H9 (cell line): ENCODE data around the gene SP3. TPM values are rescaled to one million over a fixed set of nuclear protein-coding genes. Genes with fewer than 3 reads are reported as not detected.

ENCODE experiments used
- DNase-seq: peaks from one replicate; pipeline ENCODE4 v3.0.0-alpha.2; 2017
- H2AFZ ChIP-seq: one replicate; pipeline ENCODE4 v1.6.1; 2013; ENCODE audit warnings: mild to moderate bottlenecking, low read length, control low read depth, moderate library complexity
- H2AK5ac ChIP-seq: 2 replicates; pipeline ENCODE4 v1.6.1; 2013; ENCODE audit warnings: low read length, control low read depth, mixed read lengths; ENCODE audit not compliant: insufficient read length
- H2BK120ac ChIP-seq: one replicate; pipeline ENCODE4 v1.6.1; 2013; ENCODE audit warnings: low read depth, mild to moderate bottlenecking, low read length, control low read depth, inconsistent platforms; ENCODE audit not compliant: poor library complexity, severe bottlenecking
- H2BK12ac ChIP-seq: 2 replicates; pipeline ENCODE4 v1.6.1; 2013; ENCODE audit warnings: low read length, control low read depth, mixed read lengths, low read depth; ENCODE audit not compliant: insufficient read length
- H2BK15ac ChIP-seq: 2 replicates; pipeline ENCODE4 v1.6.1; 2013; ENCODE audit warnings: low read depth, low read length, control low read depth
- H2BK20ac ChIP-seq: one replicate; pipeline ENCODE4 v1.6.1; 2013; ENCODE audit warnings: low read depth, mild to moderate bottlenecking, low read length, control low read depth, inconsistent platforms; ENCODE audit not compliant: poor library complexity, severe bottlenecking
- H2BK5ac ChIP-seq: 2 replicates; pipeline ENCODE4 v1.6.1; 2013; ENCODE audit warnings: low read length, control low read depth, mixed read lengths; ENCODE audit not compliant: insufficient read length
- H3K14ac ChIP-seq: 2 replicates; pipeline ENCODE4 v1.6.1; 2013; ENCODE audit warnings: low read length, control low read depth; ENCODE audit not compliant: insufficient read depth
- H3K18ac ChIP-seq: 2 replicates; pipeline ENCODE4 v1.6.1; 2013; ENCODE audit warnings: low read depth, mild to moderate bottlenecking, mixed read lengths, low read length, control low read depth; ENCODE audit not compliant: insufficient read length
- H3K23ac ChIP-seq: 2 replicates; pipeline ENCODE4 v1.6.1; 2013; ENCODE audit warnings: low read length, control low read depth, mixed read lengths, low read depth; ENCODE audit not compliant: insufficient read length
- H3K23me2 ChIP-seq: 2 replicates; pipeline ENCODE4 v1.6.1; 2013; ENCODE audit warnings: low read depth, mild to moderate bottlenecking, mixed read lengths, low read length, control low read depth; ENCODE audit not compliant: insufficient read length, poor library complexity, severe bottlenecking
- H3K27ac ChIP-seq: 2 replicates; pipeline ENCODE4 v1.5.1; 2013; ENCODE audit warnings: low read length, control low read depth, mixed read lengths, low read depth; ENCODE audit not compliant: insufficient read length
- H3K27me3 ChIP-seq: 2 replicates; pipeline ENCODE4 v1.6.1; 2013; ENCODE audit warnings: low read length, control low read depth, inconsistent platforms; ENCODE audit not compliant: insufficient read depth
- H3K4ac ChIP-seq: 2 replicates; pipeline ENCODE4 v1.6.1; 2013; ENCODE audit warnings: low read depth, mild to moderate bottlenecking, control low read depth, inconsistent platforms, low read length, moderate library complexity
- H3K4me1 ChIP-seq: 2 replicates; pipeline ENCODE4 v1.6.1; 2013; ENCODE audit warnings: low read length, control low read depth, inconsistent platforms; ENCODE audit not compliant: insufficient read depth
- H3K4me2 ChIP-seq: 2 replicates; pipeline ENCODE4 v1.6.1; 2013; ENCODE audit warnings: low read length, control low read depth, mixed read lengths; ENCODE audit not compliant: insufficient read length, insufficient read depth
- H3K56ac ChIP-seq: 2 replicates; pipeline ENCODE4 v1.6.1; 2013; ENCODE audit warnings: low read depth, mild to moderate bottlenecking, mixed read lengths, low read length, control low read depth; ENCODE audit not compliant: insufficient read length
- H3K79me1 ChIP-seq: 2 replicates; pipeline ENCODE4 v1.6.1; 2013; ENCODE audit warnings: low read depth, mild to moderate bottlenecking, moderate library complexity, low read length, control low read depth, inconsistent platforms; ENCODE audit not compliant: insufficient read depth, poor library complexity, severe bottlenecking
- H3K79me2 ChIP-seq: 2 replicates; pipeline ENCODE4 v1.6.1; 2013; ENCODE audit warnings: low read length, control low read depth, inconsistent platforms; ENCODE audit not compliant: insufficient read depth
- H3K9ac ChIP-seq: 2 replicates; pipeline ENCODE4 v1.6.1; 2013; ENCODE audit warnings: low read length, control low read depth, mixed read lengths; ENCODE audit not compliant: insufficient read length; ENCODE audit errors: extremely low read depth
- H3K9me3 ChIP-seq: one replicate; pipeline ENCODE4 v1.6.1; 2013; ENCODE audit warnings: low read depth, low read length, inconsistent platforms; ENCODE audit not compliant: control insufficient read depth
- H3T11ph ChIP-seq: one replicate; pipeline ENCODE4 v1.6.1; 2013; ENCODE audit warnings: mild to moderate bottlenecking, low read length, control low read depth, inconsistent platforms
- H4K20me1 ChIP-seq: one replicate; pipeline ENCODE4 v1.6.1; 2013; ENCODE audit not compliant: control insufficient read depth, insufficient read length, insufficient read depth
- H4K5ac ChIP-seq: 2 replicates; pipeline ENCODE4 v1.6.1; 2013; ENCODE audit warnings: low read depth, mild to moderate bottlenecking, mixed read lengths, low read length, control low read depth; ENCODE audit not compliant: insufficient read length
- H4K8ac ChIP-seq: replicated peaks from 2 replicates; pipeline ENCODE4 v1.6.1; 2013; ENCODE audit warnings: low read length, control low read depth, mixed read lengths, low read depth; ENCODE audit not compliant: insufficient read length
- H4K91ac ChIP-seq: 2 replicates; pipeline ENCODE4 v1.6.1; 2013; ENCODE audit warnings: low read depth, mild to moderate bottlenecking, moderate library complexity, mixed read lengths, low read length, control low read depth; ENCODE audit not compliant: insufficient read length
- H3K27ac Mint-ChIP-seq, 3 experiments: 2 replicates in 2 of 3; 3 replicates in 1 of 3; pipeline ENCODE4 v1.8.0; 2020 to 2021; ENCODE audit warnings: mixed read lengths in 3 of 3, mild to moderate bottlenecking in 1 of 3, moderate library complexity in 1 of 3
- H3K27me3 Mint-ChIP-seq: 2 replicates; pipeline ENCODE4 v1.8.0; 2021; ENCODE audit warnings: low read depth, mild to moderate bottlenecking, moderate library complexity, mixed read lengths
- H3K36me3 Mint-ChIP-seq, 3 experiments: 2 replicates in 2 of 3; 3 replicates in 1 of 3; pipeline ENCODE4 v1.8.0; 2020 to 2021; ENCODE audit warnings: low read depth in 3 of 3, mixed read lengths in 3 of 3; ENCODE audit not compliant: insufficient read depth in 1 of 3
- H3K4me1 Mint-ChIP-seq, 2 experiments: 2 replicates each; pipeline ENCODE4 v1.8.0; 2020; ENCODE audit warnings: mixed read lengths in 2 of 2
- H3K4me3 Mint-ChIP-seq, 2 experiments: 2 replicates in 1 of 2; 3 replicates in 1 of 2; pipeline ENCODE4 v1.8.0; 2020 to 2021; ENCODE audit warnings: mild to moderate bottlenecking in 2 of 2, mixed read lengths in 2 of 2, moderate library complexity in 1 of 2
- H3K9me3 Mint-ChIP-seq, 2 experiments: 2 replicates in 1 of 2; 3 replicates in 1 of 2; pipeline ENCODE4 v1.8.0; 2020; ENCODE audit warnings: mild to moderate bottlenecking in 2 of 2, mixed read lengths in 2 of 2, moderate library complexity in 1 of 2
- CTCF ChIP-seq: fragments of 200-600 bp; sonication (generic); conservative IDR thresholded peaks from 3 replicates; pipeline ENCODE4 v1.8.0; 2021; ENCODE audit warnings: antibody characterized with exemption, mild to moderate bottlenecking
- WGBS: extraction: QIAGEN DNeasy Blood & Tissue Kit; methylation state at CpG from one replicate; pipeline ENCODE4 v1.1.7; 2013; ENCODE audit warnings: missing lambda C conversion rate, low lambda C conversion rate, mixed read lengths; ENCODE audit not compliant: insufficient read length; ENCODE audit errors: extremely low coverage; 5-methylcytosine and 5-hydroxymethylcytosine counted together
- total RNA-seq: library from RNA; stranded (reverse); gene quantifications from 2 replicates; pipeline ENCODE4 v1.2.1, GENCODE V29; 2021

Gene SP3
- total RNA-seq, 1 experiment from 2014 or later = 86.3 TPM

DNA sequence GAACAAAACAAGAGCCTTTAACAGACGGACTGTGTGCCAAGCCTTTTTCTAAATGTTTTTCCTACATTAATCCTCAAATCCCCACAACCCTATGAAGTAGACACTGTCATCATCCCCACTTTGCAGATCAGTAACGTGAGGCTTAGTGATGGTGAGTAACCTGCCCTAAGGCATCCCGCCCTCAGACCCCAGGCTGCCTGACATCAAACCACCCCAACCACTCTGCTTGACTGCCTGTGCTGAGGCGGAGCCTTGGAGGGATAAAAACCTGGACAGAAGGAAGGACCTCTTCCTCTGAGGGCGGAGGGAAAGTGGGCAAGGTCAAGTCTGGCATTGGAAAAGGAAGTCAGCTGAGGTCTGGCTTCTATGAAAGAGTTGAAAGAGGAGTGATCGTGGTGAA, 104.6 kb downstream of the SP3 start:
- no peak overlapping the region for H3K4ac ChIP-seq
- H3K9ac ChIP-seq = no peak overlapping the region
- Mint-ChIP-seq H3K4me1 (peaks cover 12 to 14% of the 10 kb centered on the region in 2 experiments), H3K27ac (no peak overlapping the region), H3K27me3 (peaks cover 3% of the 10 kb centered on the region), H3K4me3 (no peak overlapping the region), H3K36me3 (no peaks in the 10 kb centered on the region), H3K9me3 (no peaks in the 10 kb centered on the region)
- H3K56ac ChIP-seq = no peak overlapping the region
- no peak overlapping the region for H4K5ac ChIP-seq
- no peaks in the 10 kb centered on the region; the same call in 1 of the 2 replicates for H3K4me1 ChIP-seq
- no peak overlapping the region for H2AFZ ChIP-seq
- DNase-seq = no peak
- no peaks in the 10 kb centered on the region for H4K20me1 ChIP-seq
- H4K91ac ChIP-seq = no peak overlapping the region
- no CpG with 5 or more reads among the region's 6 CpGs for WGBS
- H3K9me3 ChIP-seq = no peaks in the 10 kb centered on the region
- no peaks in the 10 kb centered on the region for H3K27me3 ChIP-seq
- H2BK12ac ChIP-seq = no peak overlapping the region
- no peak overlapping the region for H3K27ac ChIP-seq
- no peak overlapping the region for H2BK20ac ChIP-seq
- H4K8ac ChIP-seq = no peak overlapping the region
- no peak overlapping the region for H2BK15ac ChIP-seq
- H2AK5ac ChIP-seq = no peak overlapping the region
- no peak overlapping the region for H3T11ph ChIP-seq
- no peaks in the 10 kb centered on the region; the same call in 1 of the 2 replicates for H3K79me2 ChIP-seq
- no peak overlapping the region for H2BK120ac ChIP-seq
- no peaks in the 10 kb centered on the region for H3K23me2 ChIP-seq
- no peak overlapping the region for H3K4me2 ChIP-seq
- no peak overlapping the region for H3K18ac ChIP-seq
- no peak overlapping the region for H2BK5ac ChIP-seq
- H3K14ac ChIP-seq = no peak overlapping the region
- TF ChIP-seq CTCF = no peak
- no peak overlapping the region for H3K23ac ChIP-seq
- no peaks in the 10 kb centered on the region for H3K79me1 ChIP-seq
